ENCODE data around the gene CGB1. TPM values are rescaled to one million over a fixed set of nuclear protein-coding genes. Genes with fewer than 3 reads are reported as not detected.

The CGB1 gene
- total RNA-seq, 2 experiments from 2014 or later, result not detected

GRCh38 chr19:49017666-49018351 is 18.9 kb downstream of the CGB1 start:
- ChIA-PET CTCF (ENCODE audit: unreplicated experiment) (no interaction called here), POLR2A (interaction anchor here (0.6 kb wide), 1 partner anchor 273 kb away, joined by 3 read pairs; no protein-coding TSS in a partner anchor)
- H3K79me2 ChIP-seq (ENCODE audit: insufficient read depth, low read depth, low read length), result no peaks in the 10 kb centered on the region
- H3K4me3 ChIP-seq (ENCODE audit: low read depth, low read length, poor library complexity, severe bottlenecking), result peak overlapping the region; percentile 45
- peak; percentile 72 for TF ChIP-seq CTCF (conservative IDR thresholded peaks at IDR 0.05; ENCODE audit: low read length)
- TF ChIP-seq EZH2phosphoT487 (IDR thresholded peaks at IDR 0.05; ENCODE audit: borderline replicate concordance, low read depth, low read length), result no peak
- no peaks in the 10 kb centered on the region for H3K9me3 ChIP-seq (ENCODE audit: low read length)
- no peaks in the 10 kb centered on the region for H4K20me1 ChIP-seq (ENCODE audit: insufficient read depth, low read length)
- intact Hi-C loops (cut with micrococcal nuclease; ENCODE audit: unreplicated experiment), result no loop called here
- H3K9me2 ChIP-seq (ENCODE audit: insufficient read depth, low read length), result no peaks in the 10 kb centered on the region
- DNase-seq (ENCODE audit: low spot score), result peak; percentile 73
- H3K36me3 ChIP-seq (ENCODE audit: insufficient read depth, low read length), result peaks cover 34% of the 10 kb centered on the region
- H3K27ac ChIP-seq (ENCODE audit: low read depth, low read length, poor library complexity, severe bottlenecking), result no peak overlapping the region
- H3K4me2 ChIP-seq (ENCODE audit: low read length), result peak overlapping the region; percentile 74
- H2AFZ ChIP-seq (ENCODE audit: low read length), result no peak overlapping the region
- peaks cover 43% of the 10 kb centered on the region for H3K4me1 ChIP-seq (ENCODE audit: insufficient read depth, low read length, poor library complexity, severe bottlenecking)
- BruUV-seq (replicated peaks), result no TSS peak

GRCh38 chr19:49017041-49017665 is 19.5 kb downstream of the CGB1 start, which contains the start of gene LHB:
Gene LHB (minus strand): TSS chr19:49017091. CDS start chr19:49017081, 10 bp downstream.
- no peak for TF ChIP-seq CTCF (conservative IDR thresholded peaks at IDR 0.05; ENCODE audit: low read length)
- TF ChIP-seq EZH2phosphoT487 (IDR thresholded peaks at IDR 0.05; ENCODE audit: borderline replicate concordance, low read depth, low read length), result no peak
- intact Hi-C loops (cut with micrococcal nuclease; ENCODE audit: unreplicated experiment), result no loop called here
- Histone ChIP-seq H3K79me2 (ENCODE audit: insufficient read depth, low read depth, low read length) (no peaks in the 10 kb centered on the region), H3K9me3 (ENCODE audit: low read length) (no peaks in the 10 kb centered on the region), H3K36me3 (ENCODE audit: insufficient read depth, low read length) (peaks cover 40% of the 10 kb centered on the region), H3K4me3 (ENCODE audit: low read depth, low read length, poor library complexity, severe bottlenecking) (peak within 1 kb of the TSS; percentile 45), H3K9me2 (ENCODE audit: insufficient read depth, low read length) (no peaks in the 10 kb centered on the region), H4K20me1 (ENCODE audit: insufficient read depth, low read length) (no peaks in the 10 kb centered on the region), H3K4me1 (ENCODE audit: insufficient read depth, low read length, poor library complexity, severe bottlenecking) (peaks cover 43% of the 10 kb centered on the region), H3K4me2 (ENCODE audit: low read length) (peak within 1 kb of the TSS; percentile 74), H2AFZ (ENCODE audit: low read length) (no peak within 1 kb of the TSS), H3K27ac (ENCODE audit: low read depth, low read length, poor library complexity, severe bottlenecking) (no peak within 1 kb of the TSS)
- no peak for DNase-seq (ENCODE audit: low spot score)
- CTCF ChIA-PET (ENCODE audit: unreplicated experiment), result no interaction called here
- POLR2A ChIA-PET, result interaction anchor here (0.6 kb wide), 1 partner anchor 273 kb away, joined by 3 read pairs; no protein-coding TSS in a partner anchor
- no TSS peak for BruUV-seq (replicated peaks)

Measured in OCI-LY7 (cell line).